HuH-7 (cell line): ENCODE results near the gene IGSF3.
"Not testable (repeated sequence)": the region's sequence is repeated elsewhere in the genome, so short reads cannot be mapped to it uniquely, and the experiment has no call there.

Experiments
- DNase-seq: peaks from one replicate; pipeline ENCODE4 v3.0.0; 2011; ENCODE audit warnings: low spot score

IGSF3 gene

GRCh38 chr1:116595946-116596741 lies 71.4 kb downstream of the IGSF3 start:
- DNase-seq: not testable (repeated sequence)

- DNase-seq: not testable (repeated sequence)
Measured at GRCh38 chr1:116595065-116595840, 72.3 kb downstream of the IGSF3 start.

- DNase-seq: not testable (repeated sequence)
Measured at GRCh38 chr1:116593977-116594376, 73.6 kb downstream of the IGSF3 start.

- not testable (repeated sequence) for DNase-seq
Measured at GRCh38 chr1:116593401-116593800, 74.1 kb downstream of the IGSF3 start.

GRCh38 chr1:116591951-116592605 lies 75.5 kb downstream of the IGSF3 start:
- not testable (repeated sequence) for DNase-seq

- DNase-seq: not testable (repeated sequence)
Measured at GRCh38 chr1:116591006-116591950, 76.3 kb downstream of the IGSF3 start.

GRCh38 chr1:116590359-116591005 lies 77.1 kb downstream of the IGSF3 start:
- not testable (repeated sequence) for DNase-seq

GRCh38 chr1:116589101-116589735 lies 78.3 kb downstream of the IGSF3 start:
- DNase-seq: not testable (repeated sequence)

- no peak for DNase-seq
Measured at GRCh38 chr1:116587501-116588227, 79.9 kb downstream of the IGSF3 start.

- DNase-seq: no peak
Measured at GRCh38 chr1:116586741-116587143, 80.8 kb downstream of the IGSF3 start.

- no peak for DNase-seq
Measured at GRCh38 chr1:116585886-116586285, 81.6 kb downstream of the IGSF3 start.

GRCh38 chr1:116581323-116581885 lies 86.1 kb downstream of the IGSF3 start:
- no peak for DNase-seq

- no peak for DNase-seq
Measured at GRCh38 chr1:116580446-116581322, 86.8 kb downstream of the IGSF3 start.

- DNase-seq: no peak
Measured at GRCh38 chr1:116579259-116579875, 88.2 kb downstream of the IGSF3 start.

GRCh38 chr1:116578581-116578980 lies 89.0 kb downstream of the IGSF3 start:
- no peak for DNase-seq

- no peak for DNase-seq
Measured at GRCh38 chr1:116577759-116578314, 89.7 kb downstream of the IGSF3 start.

- peak; percentile 85 for DNase-seq
Measured at GRCh38 chr1:116574581-116575291, 92.8 kb downstream of the IGSF3 start.
